Measurements from ENCODE around the gene EML1. TPM values are rescaled to one million over a fixed set of nuclear protein-coding genes. Genes with fewer than 3 reads are reported as not detected.

The EML1 gene
- total RNA-seq, 1 donor from 2014 or later, result 34.5 TPM

DNA sequence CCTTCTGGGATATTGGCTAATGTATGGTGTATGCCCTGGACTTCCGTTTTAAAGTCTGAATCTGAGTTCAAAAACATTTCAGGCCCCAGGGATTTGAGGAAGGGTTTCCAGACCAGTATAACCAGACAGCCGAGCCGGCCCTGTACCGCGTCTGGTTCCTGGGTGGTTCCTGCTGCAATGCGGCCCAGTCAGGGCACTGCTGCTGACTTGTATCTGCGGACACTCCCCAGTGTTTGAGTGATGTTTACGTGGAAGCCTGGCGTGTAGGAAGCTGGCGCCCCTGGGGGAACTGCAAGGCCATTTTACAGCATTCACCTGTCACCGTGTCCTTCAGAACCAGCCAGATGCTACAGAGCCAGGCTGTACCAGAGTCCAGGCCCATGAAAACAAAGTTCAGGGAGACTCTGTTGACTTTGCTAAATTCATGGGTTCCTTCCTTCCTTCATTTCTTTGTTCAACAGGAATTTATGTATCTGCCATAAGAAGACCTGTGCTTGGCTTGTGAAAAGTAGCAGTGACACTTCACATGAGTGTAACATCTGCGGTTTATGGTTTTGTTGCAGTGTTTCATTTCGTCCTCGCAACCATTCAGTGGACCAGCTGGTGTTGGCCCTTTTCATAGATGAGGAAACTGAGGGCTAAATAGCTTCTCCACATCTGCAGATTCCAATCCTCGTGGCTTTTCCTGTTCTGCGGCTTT lies 16.8 kb downstream of the EML1 start:
- intact Hi-C loops (cut with DNase I), result no loop called here
- peak in 1 of 2 donors; percentile 39 for ATAC-seq

DNA sequence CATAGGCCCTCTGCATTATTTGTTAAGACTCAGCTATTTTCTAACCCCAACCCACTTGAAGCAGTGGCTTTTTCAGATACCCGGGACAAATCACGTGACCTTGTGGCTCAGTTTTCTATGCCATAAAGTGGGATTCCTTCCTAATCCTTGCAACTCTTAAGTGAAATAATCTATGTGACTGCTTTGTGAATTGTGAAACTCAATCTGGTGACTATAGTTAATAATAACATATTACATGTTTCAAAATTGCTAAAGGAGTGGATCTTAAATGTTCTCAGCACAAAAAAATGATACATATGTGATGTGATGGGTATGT lies 17.3 kb downstream of the EML1 start:
- intact Hi-C loops (cut with DNase I), result no loop called here

More for the DNA sequence above, 16.8 kb downstream of the EML1 start:
- Histone ChIP-seq H3K4me3 (no peak overlapping the region), H3K27ac (peak overlapping the region; percentile 9), H3K36me3 (no peaks in the 10 kb centered on the region), H3K4me1 (peaks cover 15% of the 10 kb centered on the region), H3K27me3 (ENCODE audit: low read depth) (no peaks in the 10 kb centered on the region), H3K9me3 (no peaks in the 10 kb centered on the region)
- TF ChIP-seq, protein P1, sequence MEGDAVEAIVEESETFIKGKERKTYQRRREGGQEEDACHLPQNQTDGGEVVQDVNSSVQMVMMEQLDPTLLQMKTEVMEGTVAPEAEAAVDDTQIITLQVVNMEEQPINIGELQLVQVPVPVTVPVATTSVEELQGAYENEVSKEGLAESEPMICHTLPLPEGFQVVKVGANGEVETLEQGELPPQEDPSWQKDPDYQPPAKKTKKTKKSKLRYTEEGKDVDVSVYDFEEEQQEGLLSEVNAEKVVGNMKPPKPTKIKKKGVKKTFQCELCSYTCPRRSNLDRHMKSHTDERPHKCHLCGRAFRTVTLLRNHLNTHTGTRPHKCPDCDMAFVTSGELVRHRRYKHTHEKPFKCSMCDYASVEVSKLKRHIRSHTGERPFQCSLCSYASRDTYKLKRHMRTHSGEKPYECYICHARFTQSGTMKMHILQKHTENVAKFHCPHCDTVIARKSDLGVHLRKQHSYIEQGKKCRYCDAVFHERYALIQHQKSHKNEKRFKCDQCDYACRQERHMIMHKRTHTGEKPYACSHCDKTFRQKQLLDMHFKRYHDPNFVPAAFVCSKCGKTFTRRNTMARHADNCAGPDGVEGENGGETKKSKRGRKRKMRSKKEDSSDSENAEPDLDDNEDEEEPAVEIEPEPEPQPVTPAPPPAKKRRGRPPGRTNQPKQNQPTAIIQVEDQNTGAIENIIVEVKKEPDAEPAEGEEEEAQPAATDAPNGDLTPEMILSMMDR (IDR thresholded peaks at IDR 0.05), result no peak
- DNase-seq, result no peak

DNA sequence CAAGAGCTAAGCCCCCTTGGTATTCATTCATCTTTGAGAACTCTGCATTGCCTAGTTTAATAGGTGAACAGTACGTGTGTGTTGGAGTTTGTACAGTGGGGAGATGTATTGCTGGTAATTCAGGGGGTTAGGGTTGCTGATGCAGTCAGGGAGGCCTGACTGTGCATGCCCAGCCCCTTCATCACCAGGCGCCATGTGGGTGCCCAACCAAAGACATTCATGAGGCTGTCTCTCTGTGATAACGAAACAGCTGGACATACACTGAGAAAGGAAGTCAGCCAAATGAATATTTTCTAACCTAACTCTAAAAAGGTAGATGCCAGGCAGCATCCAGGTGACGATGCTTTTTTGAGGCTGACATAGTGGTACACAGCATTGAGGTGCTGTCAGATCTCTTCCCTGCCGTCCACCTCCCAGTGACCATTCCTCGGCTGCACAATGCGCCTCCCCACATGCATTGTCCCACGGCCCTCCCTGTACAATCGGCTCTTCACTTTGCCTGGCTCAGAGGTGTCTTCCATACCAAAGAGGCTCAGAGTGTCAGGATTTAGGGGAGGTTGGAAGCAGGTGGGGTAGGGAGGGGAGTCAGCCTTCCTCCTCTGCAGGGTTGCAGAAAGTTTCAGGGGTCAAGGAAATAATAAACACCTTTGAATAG lies 19.0 kb downstream of the EML1 start:
- TF ChIP-seq, protein P1 (IDR thresholded peaks at IDR 0.05), result no peak
- Histone ChIP-seq H3K4me3 (no peak overlapping the region), H3K27ac (no peak overlapping the region), H3K9me3 (no peaks in the 10 kb centered on the region), H3K36me3 (no peaks in the 10 kb centered on the region), H3K27me3 (ENCODE audit: low read depth) (no peaks in the 10 kb centered on the region), H3K4me1 (peaks cover 15% of the 10 kb centered on the region)
- no peak for ATAC-seq
- no peak for DNase-seq
- intact Hi-C loops (cut with DNase I), result no loop called here

More for the DNA sequence above, 17.3 kb downstream of the EML1 start:
- TF ChIP-seq, protein P1 (IDR thresholded peaks at IDR 0.05), result no peak
- Histone ChIP-seq H3K27me3 (ENCODE audit: low read depth) (no peaks in the 10 kb centered on the region), H3K36me3 (no peaks in the 10 kb centered on the region), H3K9me3 (no peaks in the 10 kb centered on the region), H3K27ac (no peak overlapping the region), H3K4me1 (peaks cover 15% of the 10 kb centered on the region), H3K4me3 (no peak overlapping the region)
- DNase-seq (no peak), ATAC-seq (no peak)

DNA sequence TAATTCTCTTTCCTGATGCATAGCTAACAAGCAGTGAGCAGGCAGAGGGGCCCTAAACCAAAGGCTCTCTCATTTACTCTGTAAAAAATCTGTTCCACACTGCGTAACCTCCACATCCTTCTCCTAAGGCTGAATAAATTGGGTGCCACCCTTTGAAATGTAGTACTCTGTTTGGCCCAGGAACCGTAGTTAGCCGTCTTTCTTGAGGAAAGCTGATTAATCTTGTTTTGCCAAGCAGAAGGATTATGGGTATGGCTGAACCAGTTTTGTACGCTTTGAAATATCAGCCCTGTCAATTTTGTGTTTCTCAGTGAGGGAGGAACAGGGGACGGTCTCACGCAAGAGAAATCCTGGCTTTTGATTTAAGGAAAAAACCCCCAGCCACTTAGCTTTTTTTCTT lies 19.7 kb downstream of the EML1 start:
- peak in 1 of 2 donors; percentile 31 for ATAC-seq
- no peak for DNase-seq
- Histone ChIP-seq H3K27me3 (ENCODE audit: low read depth) (no peaks in the 10 kb centered on the region), H3K36me3 (no peaks in the 10 kb centered on the region), H3K4me3 (no peak overlapping the region), H3K9me3 (no peaks in the 10 kb centered on the region), H3K27ac (no peak overlapping the region), H3K4me1 (peaks cover 15% of the 10 kb centered on the region)
- TF ChIP-seq, protein P1 (IDR thresholded peaks at IDR 0.05), result no peak
- intact Hi-C loops (cut with DNase I), result no loop called here

DNA sequence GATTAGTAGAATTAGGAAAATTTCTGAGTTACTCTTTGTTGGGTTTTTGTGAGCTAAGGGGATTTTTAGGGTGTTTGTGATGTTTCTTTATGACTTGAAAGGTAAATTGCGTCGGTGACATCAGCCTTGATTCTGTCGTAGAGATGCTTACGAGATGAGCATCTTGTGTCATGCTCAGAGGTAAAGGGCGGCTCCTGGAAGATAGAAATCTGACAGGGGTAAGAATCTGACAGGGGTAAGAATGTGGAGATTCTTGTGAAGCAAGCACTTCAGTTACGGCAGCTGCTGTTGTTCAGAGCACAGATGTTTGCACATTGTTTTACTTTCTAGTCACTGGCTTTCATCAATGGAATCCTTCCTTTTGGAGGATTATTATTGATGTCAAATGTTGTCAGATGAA lies 22.5 kb downstream of the EML1 start:
- H3K27me3 ChIP-seq (ENCODE audit: low read depth), result no peaks in the 10 kb centered on the region
- no peaks in the 10 kb centered on the region for H3K9me3 ChIP-seq
- no peak overlapping the region for H3K4me3 ChIP-seq
- H3K4me1 ChIP-seq, result peaks cover 5% of the 10 kb centered on the region
- ATAC-seq, result no peak
- intact Hi-C loops (cut with DNase I), result no loop called here
- DNase-seq, result no peak
- no peaks in the 10 kb centered on the region for H3K36me3 ChIP-seq
- TF ChIP-seq, protein P1 (IDR thresholded peaks at IDR 0.05), result no peak
- no peak overlapping the region for H3K27ac ChIP-seq
